Activated naive CD8-positive, alpha-beta T cell treated with anti-CD3 and anti-CD28 coated beads, Interleukin-2, amount 10 ng/mL, durations not matched to agents 7 days and 5 days (primary cell): ENCODE measurements around the gene UNC13D. TPM values are rescaled to one million over a fixed set of nuclear protein-coding genes. Genes with fewer than 3 reads are reported as not detected.
"Not testable (repeated sequence)": the region's sequence is repeated elsewhere in the genome, so short reads cannot be mapped to it uniquely, and the experiment has no call there.

ENCODE experiments used
- ATAC-seq: fragments of 150-1000 bp; cut with Tn5 transposase; one replicate; pipeline ENCODE4 v1.10.0; 2021; ENCODE audit warnings: low read depth, moderate library complexity
- POLR2A ChIA-PET: fragments of 350-600 bp; sonication (Branson Sonifier 250); formaldehyde crosslinking; loops from one replicate; lab custom pipeline; 2021; ENCODE audit warnings: antibody characterized with exemption; lab: Charles Lee
- DNase-seq: peaks from one replicate; pipeline ENCODE4 v3.0.0; 2021
- H3K27ac Mint-ChIP-seq: one replicate; pipeline ENCODE4 v1.8.0; 2022; ENCODE audit warnings: mild to moderate bottlenecking, mixed read lengths
- H3K27me3 Mint-ChIP-seq: one replicate; pipeline ENCODE4 v1.8.0; 2022; ENCODE audit warnings: mild to moderate bottlenecking, moderate library complexity, mixed read lengths
- H3K36me3 Mint-ChIP-seq: one replicate; pipeline ENCODE4 v1.8.0; 2021; ENCODE audit warnings: mild to moderate bottlenecking, mixed read lengths
- H3K4me1 Mint-ChIP-seq: one replicate; pipeline ENCODE4 v1.8.0; 2021; ENCODE audit warnings: mixed read lengths
- H3K4me3 Mint-ChIP-seq: one replicate; pipeline ENCODE4 v1.8.0; 2022; ENCODE audit warnings: mild to moderate bottlenecking, moderate library complexity, mixed read lengths
- H3K9me3 Mint-ChIP-seq: one replicate; pipeline ENCODE4 v1.8.0; 2021; ENCODE audit warnings: mixed read lengths
- total RNA-seq, 2 experiments: library from RNA; stranded (reverse); gene quantifications; one replicate each; pipeline ENCODE4 v1.2.3, GENCODE V29; 2021

UNC13D gene
- total RNA-seq, result 100 to 1,000 TPM; 221 to 222 TPM

DNA sequence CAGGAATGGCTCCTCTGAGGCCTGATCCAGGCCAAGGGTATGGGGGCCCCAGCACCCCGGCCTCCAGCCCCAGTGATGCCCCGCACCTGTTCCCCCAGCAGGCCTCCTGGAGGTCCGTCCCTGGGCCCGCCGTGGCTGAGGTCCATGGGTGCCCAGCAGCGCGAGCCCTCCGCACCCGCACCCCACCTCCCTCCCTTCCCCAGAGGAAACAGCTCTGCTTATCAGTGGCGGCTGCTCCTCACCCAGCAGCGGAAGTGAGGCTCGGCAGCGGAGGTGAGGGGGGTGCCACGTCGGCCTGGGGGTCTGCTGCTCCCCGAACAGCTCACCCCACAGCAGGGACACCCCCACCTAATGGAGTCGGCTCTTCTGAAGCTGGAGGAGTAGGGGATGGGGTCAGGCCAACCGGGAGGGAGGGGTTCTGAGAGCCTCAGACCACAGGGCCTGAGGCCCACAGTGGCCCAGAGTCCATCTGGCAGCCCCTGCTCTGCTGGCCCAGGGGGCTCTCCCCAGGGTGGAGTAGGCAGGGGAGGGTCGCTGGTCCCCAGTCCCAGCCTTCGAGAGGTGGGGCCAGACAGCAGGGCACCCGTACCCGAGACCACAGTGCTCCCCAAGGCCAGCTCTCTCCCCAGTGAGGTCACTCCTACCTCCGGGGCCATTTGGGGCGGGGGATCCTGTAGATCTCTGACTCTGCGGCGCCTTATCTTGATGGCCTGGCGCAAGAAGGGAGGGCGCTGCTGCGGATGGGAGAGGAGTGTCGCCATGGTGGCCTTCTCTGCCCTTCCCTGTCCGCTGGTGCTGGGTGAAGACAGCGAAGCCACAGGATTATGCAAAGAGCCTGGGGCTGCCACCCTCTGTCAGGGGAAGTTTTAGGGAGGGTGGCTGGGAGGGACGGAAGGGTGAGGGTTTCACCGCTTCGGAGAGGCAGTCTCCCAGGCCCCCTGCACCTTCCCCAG, at the start of gene UNC13D:
Gene UNC13D (minus strand): TSS at position 828 of the 953 bp plus-strand sequence. CDS start 67 bp downstream, at position 761.
- DNase-seq, result peak; percentile 78
- H3K27ac Mint-ChIP-seq, result peak within 1 kb of the TSS; percentile 99
- no peaks in the 10 kb centered on the region for H3K9me3 Mint-ChIP-seq
- POLR2A ChIA-PET, result interaction anchor here (0.6 to 8.7 kb wide), 20 partner anchors 10 to 426 kb away, joined by 3 to 126 read pairs (median 9); partner anchors contain the start of genes ACOX1, MRPL38, TEN1 and TRIM47
- peak; percentile 75 for ATAC-seq
- peaks cover 11% of the 10 kb centered on the region for H3K36me3 Mint-ChIP-seq
- peak within 1 kb of the TSS; percentile 91 for H3K4me3 Mint-ChIP-seq
- H3K27me3 Mint-ChIP-seq, result no peaks in the 10 kb centered on the region
- H3K4me1 Mint-ChIP-seq, result peaks cover 13% of the 10 kb centered on the region

DNA sequence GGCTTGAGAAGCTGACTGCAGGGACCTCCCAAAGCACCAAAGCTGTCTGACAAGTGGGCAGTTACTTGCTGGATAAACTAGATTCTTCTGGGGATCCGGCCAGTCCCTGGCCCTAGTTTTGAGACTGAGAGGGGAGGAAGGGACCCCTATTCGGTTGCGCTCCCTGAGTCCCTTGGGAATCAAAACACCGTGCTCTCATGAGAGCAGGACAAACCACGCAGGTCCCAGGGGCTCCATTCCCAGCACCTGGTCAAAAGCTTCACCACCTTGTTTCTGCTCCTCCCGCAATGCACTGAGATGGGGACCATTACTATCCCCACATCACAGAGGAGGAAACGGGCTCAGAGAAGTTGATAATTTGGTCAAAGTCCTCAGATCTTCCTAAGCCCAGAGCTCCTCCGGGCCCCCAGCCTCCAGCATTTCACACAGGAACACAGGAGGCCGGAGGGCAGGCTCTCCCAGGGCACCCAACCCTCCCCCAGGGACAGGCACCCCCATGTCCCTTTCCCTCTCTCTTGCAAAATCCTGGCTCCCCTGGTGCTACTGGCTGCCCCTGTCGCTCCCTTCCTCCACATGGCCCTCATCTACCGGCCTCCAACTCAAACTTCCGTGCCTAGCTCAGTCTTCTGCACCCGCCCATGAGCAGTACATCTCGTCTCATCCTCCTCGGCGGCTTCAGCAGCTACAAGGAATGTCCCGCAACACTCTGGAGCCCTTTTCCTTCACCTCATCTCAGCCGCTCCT, 49.3 kb upstream of the UNC13D start:
- ATAC-seq, result no peak
- Mint-ChIP-seq H3K9me3 (no peaks in the 10 kb centered on the region), H3K36me3 (no peaks in the 10 kb centered on the region), H3K27ac (peak overlapping the region; percentile 62), H3K4me1 (peaks cover 18% of the 10 kb centered on the region), H3K27me3 (no peaks in the 10 kb centered on the region), H3K4me3 (no peak overlapping the region)
- no peak for DNase-seq
- POLR2A ChIA-PET, result interaction anchor here (0.5 to 5.4 kb wide), 5 partner anchors 8 to 345 kb away, joined by 3 to 68 read pairs (median 4); partner anchors contain the start of gene TRIM47

DNA sequence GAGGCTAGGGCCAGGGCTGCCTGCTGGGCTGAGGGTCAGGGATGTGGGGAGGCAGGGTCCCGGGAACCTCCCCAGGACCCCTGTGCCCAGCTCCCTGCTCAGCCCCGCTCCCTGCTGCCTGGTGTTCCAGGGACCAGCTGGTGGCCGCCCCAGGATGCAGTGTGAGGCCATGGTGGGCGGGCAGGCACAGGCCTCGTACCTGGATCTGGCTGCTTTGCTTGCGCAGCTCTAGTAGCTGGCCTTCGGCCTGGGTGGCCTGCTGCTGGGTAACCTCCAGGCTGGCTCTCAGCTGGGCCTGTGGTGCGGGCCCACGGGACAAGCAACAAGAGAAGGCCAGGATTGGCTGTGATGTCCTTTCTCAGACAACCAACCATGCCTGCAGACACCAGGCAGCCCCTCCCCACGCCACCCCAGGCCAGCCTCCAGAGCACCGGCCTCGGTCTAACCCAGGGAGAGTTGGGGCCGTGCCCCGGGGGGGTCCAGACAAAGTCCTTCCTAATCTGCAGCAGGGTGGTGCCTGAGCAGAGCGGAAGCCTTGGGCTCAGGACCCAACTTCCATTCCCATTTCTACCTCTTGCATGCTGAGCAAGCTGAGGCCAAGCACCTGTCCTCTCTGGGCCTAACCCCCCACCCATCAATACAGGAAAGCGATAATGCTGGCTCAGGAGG, 48.5 kb upstream of the UNC13D start:
- Mint-ChIP-seq H3K27me3 (no peaks in the 10 kb centered on the region), H3K9me3 (no peaks in the 10 kb centered on the region), H3K4me3 (no peak overlapping the region), H3K4me1 (peaks cover 18% of the 10 kb centered on the region), H3K36me3 (no peaks in the 10 kb centered on the region), H3K27ac (no peak overlapping the region)
- ATAC-seq (no peak), DNase-seq (no peak)
- POLR2A ChIA-PET, result interaction anchor here (1.0 kb wide), 1 partner anchor 20 kb away, joined by 3 read pairs; no protein-coding TSS in a partner anchor

DNA sequence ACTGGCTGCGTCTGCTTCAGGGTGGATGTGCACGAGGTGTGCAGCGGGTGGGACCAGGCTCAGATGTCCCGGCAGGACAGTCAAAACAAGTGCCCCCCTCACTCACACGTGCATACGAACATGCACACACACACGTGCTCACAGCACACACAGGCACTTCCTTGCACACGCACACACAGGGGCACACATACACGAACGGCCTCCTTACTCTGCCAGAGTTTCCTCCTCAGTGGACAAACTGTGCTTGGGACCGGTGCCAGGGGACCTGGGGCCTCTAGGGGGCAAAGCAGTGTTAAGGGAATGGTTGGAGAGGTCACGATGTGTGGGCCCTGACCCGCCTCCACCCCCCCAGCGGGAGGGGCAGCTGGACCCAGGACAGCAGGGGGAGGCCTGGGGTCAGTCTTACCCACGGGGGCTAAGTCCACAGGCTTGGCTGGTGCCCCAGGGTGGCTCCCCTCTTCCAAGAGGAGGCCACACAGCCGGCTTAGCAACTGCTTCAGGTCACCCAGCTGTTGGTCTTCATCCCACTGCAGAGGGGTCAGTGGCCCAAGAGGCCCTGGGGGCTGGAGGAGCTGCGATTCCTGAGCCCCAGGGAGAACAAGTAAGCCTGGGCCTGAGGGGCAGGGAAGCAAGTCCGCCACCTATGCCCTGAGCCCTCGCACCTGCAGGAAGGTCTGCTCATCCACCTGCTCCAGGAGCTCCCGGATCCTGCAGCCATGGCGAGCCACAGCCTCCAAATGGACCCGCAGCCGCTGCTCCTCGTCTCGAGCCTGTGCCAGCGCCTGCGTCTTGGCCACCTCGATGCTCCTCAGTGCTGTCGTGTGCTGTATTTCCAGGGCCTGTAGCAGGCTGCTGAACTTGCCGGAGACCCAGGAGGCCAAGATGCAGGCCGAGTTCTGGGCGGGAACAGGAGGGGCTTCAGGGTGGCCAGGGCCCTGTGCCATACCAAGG, 47.7 kb upstream of the UNC13D start:
- Mint-ChIP-seq H3K9me3 (no peaks in the 10 kb centered on the region), H3K4me1 (peaks cover 15% of the 10 kb centered on the region), H3K4me3 (no peak overlapping the region), H3K27ac (no peak overlapping the region), H3K36me3 (no peaks in the 10 kb centered on the region), H3K27me3 (no peaks in the 10 kb centered on the region)
- no peak for ATAC-seq
- POLR2A ChIA-PET, result no interaction called here
- no peak for DNase-seq

DNA sequence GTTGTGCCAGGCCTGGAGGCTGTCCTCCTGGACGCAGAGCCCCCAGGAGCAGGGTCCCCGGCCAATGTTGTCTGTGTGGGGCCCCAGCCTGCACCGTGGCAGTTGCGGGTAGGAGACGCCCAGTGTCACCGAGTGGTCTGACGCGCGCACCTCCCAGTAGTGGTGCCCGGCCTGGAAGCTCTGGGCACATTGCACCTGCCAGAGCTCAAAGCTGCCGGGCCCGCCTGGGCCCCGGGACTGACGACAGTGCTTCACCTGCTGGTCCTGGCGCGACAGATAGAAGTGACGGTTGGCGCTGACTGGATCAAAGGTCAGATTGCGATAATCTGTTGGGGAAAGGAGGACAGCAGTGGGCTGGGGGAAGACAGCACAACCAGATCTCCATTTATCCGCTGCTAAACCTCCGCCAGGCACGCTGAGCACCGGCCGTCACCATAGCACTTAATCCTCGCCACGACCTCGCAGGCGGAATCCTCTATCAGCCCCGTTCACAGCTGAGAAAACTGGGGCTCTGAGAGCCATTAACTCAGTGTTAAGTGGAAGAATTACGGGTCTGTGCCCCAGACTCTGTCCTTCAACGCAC, 46.9 kb upstream of the UNC13D start:
- H3K9me3 Mint-ChIP-seq, result no peaks in the 10 kb centered on the region
- no peaks in the 10 kb centered on the region for H3K27me3 Mint-ChIP-seq
- no peak overlapping the region for H3K27ac Mint-ChIP-seq
- ATAC-seq (no peak), DNase-seq (no peak)
- POLR2A ChIA-PET, result no interaction called here
- peaks cover 15% of the 10 kb centered on the region for H3K4me1 Mint-ChIP-seq
- no peak overlapping the region for H3K4me3 Mint-ChIP-seq
- no peaks in the 10 kb centered on the region for H3K36me3 Mint-ChIP-seq

GRCh38 chr17:75889454-75889853, 45.2 kb upstream of the UNC13D start:
- Mint-ChIP-seq H3K4me1 (peaks cover 6% of the 10 kb centered on the region), H3K27ac (no peak overlapping the region), H3K36me3 (no peaks in the 10 kb centered on the region), H3K27me3 (no peaks in the 10 kb centered on the region), H3K4me3 (no peak overlapping the region), H3K9me3 (no peaks in the 10 kb centered on the region)
- POLR2A ChIA-PET, result interaction anchor here (0.5 to 1.7 kb wide), 3 partner anchors 11 to 156 kb away, joined by 3 read pairs; partner anchors contain the start of gene TRIM47
- no peak for DNase-seq
- no peak for ATAC-seq

GRCh38 chr17:75888484-75888883, 44.3 kb upstream of the UNC13D start:
- Mint-ChIP-seq H3K4me3 (no peak overlapping the region), H3K36me3 (no peaks in the 10 kb centered on the region), H3K4me1 (no peaks in the 10 kb centered on the region), H3K27ac (no peak overlapping the region), H3K9me3 (no peaks in the 10 kb centered on the region), H3K27me3 (no peaks in the 10 kb centered on the region)
- DNase-seq, result no peak
- no peak for ATAC-seq
- POLR2A ChIA-PET, result interaction anchor here (1.1 to 1.7 kb wide), 2 partner anchors 10 to 32 kb away, joined by 3 read pairs; partner anchors contain the start of gene TRIM47

DNA sequence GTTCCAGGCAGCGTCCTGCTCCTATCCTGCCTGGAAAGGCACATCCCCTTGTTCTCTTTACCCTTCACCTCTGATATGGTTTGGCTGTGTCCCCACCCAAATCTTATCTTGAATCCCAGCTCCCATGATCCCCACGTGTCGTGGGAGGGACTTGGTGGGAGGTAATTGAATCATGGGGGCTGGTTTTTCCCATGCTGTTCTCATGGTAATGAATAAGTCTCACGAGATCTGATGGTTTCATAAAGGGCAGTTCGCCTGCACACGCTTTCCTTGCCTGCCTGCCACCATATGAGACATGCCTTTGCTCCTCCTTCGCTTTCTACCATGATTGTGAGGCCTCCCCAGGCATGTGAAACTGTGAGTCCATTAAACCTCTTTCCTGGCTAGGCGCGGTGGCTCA, 41.7 kb upstream of the UNC13D start:
- H3K4me1 Mint-ChIP-seq, H3K36me3 Mint-ChIP-seq, H3K9me3 Mint-ChIP-seq, H3K27ac Mint-ChIP-seq, ATAC-seq, H3K4me3 Mint-ChIP-seq, DNase-seq, H3K27me3 Mint-ChIP-seq: not testable (repeated sequence)
- POLR2A ChIA-PET, result interaction anchor here (0.6 to 1.1 kb wide), 2 partner anchors 8 to 483 kb away, joined by 3 to 4 read pairs; no protein-coding TSS in a partner anchor

GRCh38 chr17:75885431-75885830, 41.2 kb upstream of the UNC13D start:
- H3K4me3 Mint-ChIP-seq, result no peak overlapping the region
- no peaks in the 10 kb centered on the region for H3K36me3 Mint-ChIP-seq
- POLR2A ChIA-PET, result interaction anchor here (1.0 to 1.1 kb wide), 2 partner anchors 9 to 27 kb away, joined by 3 to 4 read pairs; no protein-coding TSS in a partner anchor
- no peak for DNase-seq
- no peak overlapping the region for H3K27ac Mint-ChIP-seq
- H3K9me3 Mint-ChIP-seq, result no peaks in the 10 kb centered on the region
- H3K27me3 Mint-ChIP-seq, result peaks cover 5% of the 10 kb centered on the region
- H3K4me1 Mint-ChIP-seq, result peaks cover 3% of the 10 kb centered on the region
- ATAC-seq, result no peak

- H3K4me1 Mint-ChIP-seq, result peaks cover 8% of the 10 kb centered on the region
- no peak overlapping the region for H3K27ac Mint-ChIP-seq
- no peak for ATAC-seq
- no peaks in the 10 kb centered on the region for H3K9me3 Mint-ChIP-seq
- POLR2A ChIA-PET, result interaction anchor here (0.6 to 0.9 kb wide), 2 partner anchors 8 to 14 kb away, joined by 3 to 4 read pairs; no protein-coding TSS in a partner anchor
- H3K27me3 Mint-ChIP-seq, result peaks cover 12% of the 10 kb centered on the region
- no peak overlapping the region for H3K4me3 Mint-ChIP-seq
- peaks cover 1% of the 10 kb centered on the region for H3K36me3 Mint-ChIP-seq
- DNase-seq, result no peak
Observed at GRCh38 chr17:75881678-75882454, 37.7 kb upstream of the UNC13D start.

DNA sequence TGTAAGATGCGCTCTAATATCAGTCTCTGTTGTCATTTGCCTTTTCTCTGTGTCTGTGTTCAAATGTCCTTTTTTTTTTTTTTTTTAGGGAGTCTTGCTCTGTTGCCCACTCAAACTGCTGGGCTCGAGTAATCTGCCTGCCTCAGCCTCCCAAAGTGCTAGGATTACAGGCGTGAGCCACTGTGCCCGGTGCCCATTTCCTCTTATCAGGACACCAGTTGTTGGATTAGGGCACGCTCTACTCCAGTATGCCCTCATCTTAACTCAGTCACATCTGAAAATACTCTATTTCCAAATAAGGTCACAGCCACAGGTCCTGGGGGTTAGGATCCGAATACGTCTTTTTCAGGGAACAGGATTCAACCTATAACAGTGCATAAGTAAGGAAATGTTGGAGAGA, 36.1 kb upstream of the UNC13D start:
- no peak for ATAC-seq
- Mint-ChIP-seq H3K9me3 (no peaks in the 10 kb centered on the region), H3K27me3 (peaks cover 12% of the 10 kb centered on the region)

More for the DNA sequence above, 36.1 kb upstream of the UNC13D start:
- DNase-seq, result no peak
- peaks cover 21% of the 10 kb centered on the region for H3K4me1 Mint-ChIP-seq
- H3K4me3 Mint-ChIP-seq, result peak overlapping the region; percentile 0
- POLR2A ChIA-PET, result interaction anchor here (0.6 to 5.5 kb wide), 2 partner anchors 16 to 534 kb away, joined by 6 to 68 read pairs; partner anchors contain the start of gene TRIM65
- H3K36me3 Mint-ChIP-seq, result peaks cover 1% of the 10 kb centered on the region
- no peak overlapping the region for H3K27ac Mint-ChIP-seq
